GM18505 (cell line): ENCODE results near the gene TRIM56.
"Not testable (repeated sequence)": the region's sequence is repeated elsewhere in the genome, so short reads cannot be mapped to it uniquely, and the experiment has no call there.

Source experiments
- ATAC-seq: cut with Tn5 transposase; IDR thresholded peaks from one replicate; pipeline ENCODE4 v1.9.1; 2021; ENCODE audit not compliant: unreplicated experiment
- POLR2A ChIP-seq: IDR thresholded peaks from 4 replicates; pipeline ENCODE4 v1.6.1; 2011; ENCODE audit warnings: borderline replicate concordance; ENCODE audit not compliant: insufficient read depth, insufficient read length; ENCODE audit errors: extremely low read depth

The TRIM56 gene

DNA sequence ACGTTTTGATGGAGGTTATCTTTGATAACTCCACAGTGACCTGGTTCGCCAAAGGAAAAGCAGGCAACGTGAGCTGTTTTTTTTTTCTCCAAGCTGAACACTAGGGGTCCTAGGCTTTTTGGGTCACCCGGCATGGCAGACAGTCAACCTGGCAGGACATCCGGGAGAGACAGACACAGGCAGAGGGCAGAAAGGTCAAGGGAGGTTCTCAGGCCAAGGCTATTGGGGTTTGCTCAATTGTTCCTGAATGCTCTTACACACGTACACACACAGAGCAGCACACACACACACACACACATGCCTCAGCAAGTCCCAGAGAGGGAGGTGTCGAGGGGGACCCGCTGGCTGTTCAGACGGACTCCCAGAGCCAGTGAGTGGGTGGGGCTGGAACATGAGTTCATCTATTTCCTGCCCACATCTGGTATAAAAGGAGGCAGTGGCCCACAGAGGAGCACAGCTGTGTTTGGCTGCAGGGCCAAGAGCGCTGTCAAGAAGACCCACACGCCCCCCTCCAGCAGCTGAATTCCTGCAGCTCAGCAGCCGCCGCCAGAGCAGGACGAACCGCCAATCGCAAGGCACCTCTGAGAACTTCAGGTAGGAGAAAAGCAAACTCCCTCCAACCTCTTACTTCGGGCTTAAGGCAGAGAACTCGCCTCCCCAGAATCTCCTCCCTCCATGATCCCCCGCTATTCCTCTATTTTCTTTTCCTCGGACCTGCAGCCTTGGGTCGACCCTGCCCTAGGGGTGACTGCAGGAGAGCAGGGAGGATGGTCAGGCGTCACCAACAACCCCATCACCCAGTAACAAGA lies 41.6 kb downstream of the TRIM56 start, which contains the start of gene SERPINE1:
SERPINE1 (plus strand) TSS at position 454 of the 809 bp plus-strand sequence. CDS start 1,290 bp downstream, outside the sequence.
- TF ChIP-seq POLR2A = no peak
- peak; percentile 51 for ATAC-seq

DNA sequence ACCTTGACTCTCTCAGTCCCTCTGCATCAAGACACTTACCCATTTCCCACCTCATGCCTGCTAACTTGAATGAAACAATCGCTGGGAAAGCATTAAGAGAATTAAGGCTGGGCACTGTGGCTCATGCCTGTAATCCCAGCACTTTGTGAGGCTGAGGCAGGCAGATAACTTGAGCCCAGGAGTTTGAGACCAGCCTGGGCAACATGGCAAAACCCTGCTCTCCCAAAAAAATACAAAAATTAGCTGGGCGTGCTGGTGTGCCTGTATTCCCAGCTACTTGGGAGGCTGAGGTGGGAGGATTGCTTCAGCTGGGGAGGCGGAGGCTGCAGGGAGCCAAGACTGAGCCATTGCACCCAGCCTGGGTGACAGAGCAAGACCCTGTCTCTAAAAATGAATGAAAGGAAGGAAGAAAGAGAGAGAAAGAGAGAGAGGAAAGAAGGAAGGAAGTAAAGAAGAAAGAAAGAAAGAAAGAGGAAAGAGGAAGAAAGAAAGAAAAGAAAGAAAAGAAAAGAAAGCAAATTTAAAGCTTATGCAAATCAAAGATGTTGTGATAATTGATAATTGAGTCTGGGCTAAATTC lies 42.3 kb downstream of the TRIM56 start:
- no peak for ATAC-seq
- no peak for TF ChIP-seq POLR2A

DNA sequence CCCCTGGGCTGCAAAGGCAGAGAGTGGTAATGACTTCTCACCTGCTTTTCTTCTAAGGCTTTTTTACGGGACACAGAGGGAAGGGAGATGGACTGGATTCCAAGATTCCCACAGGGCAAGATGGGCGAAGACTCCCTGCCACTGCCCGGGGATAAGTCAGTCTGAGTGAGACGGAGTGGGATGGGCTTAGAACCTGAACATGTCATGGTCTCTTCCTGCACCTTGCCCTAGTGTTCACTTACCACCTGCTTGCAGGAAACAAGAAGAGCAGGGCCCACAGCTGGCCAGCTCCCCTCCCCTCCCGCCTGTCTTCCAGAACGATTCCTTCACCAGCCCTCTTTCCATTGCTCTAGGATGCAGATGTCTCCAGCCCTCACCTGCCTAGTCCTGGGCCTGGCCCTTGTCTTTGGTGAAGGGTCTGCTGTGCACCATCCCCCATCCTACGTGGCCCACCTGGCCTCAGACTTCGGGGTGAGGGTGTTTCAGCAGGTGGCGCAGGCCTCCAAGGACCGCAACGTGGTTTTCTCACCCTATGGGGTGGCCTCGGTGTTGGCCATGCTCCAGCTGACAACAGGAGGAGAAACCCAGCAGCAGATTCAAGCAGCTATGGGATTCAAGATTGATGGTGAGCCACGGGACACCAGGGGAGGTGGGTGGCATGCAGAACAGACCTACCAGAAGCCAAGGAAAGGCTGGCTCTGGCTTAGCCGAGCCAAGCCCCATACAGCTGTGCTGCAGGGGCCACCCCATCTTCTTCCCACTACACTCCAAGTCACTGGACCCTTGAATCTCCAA lies 43.0 kb downstream of the TRIM56 start:
- ATAC-seq = no peak
- no peak for TF ChIP-seq POLR2A

DNA sequence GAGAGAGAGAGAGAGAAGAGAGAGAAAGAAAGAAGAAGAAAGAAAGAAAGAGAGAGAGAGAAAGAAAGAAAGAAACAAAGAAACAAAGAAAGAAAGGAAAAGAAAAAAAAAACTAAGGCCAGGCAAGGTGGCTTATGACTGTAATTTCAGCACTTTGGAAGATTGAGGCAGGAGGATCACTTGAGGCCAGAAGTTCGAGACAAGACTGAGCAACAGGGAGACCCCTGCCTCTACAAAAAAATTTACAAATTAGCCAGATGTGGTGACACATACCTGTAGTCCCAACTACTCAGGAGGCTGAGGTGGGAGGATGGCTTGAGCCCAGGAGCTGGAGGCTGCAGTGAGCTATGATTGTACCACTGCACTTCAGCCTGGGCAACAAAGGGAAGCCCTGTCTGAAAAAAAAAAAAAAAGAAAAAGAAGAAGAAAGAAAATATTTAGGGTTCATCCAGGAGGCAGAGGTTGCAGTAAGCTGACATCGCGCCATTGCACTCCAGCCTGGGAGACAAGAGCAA lies 44.4 kb downstream of the TRIM56 start:
- no peak for TF ChIP-seq POLR2A
- no peak for ATAC-seq

DNA sequence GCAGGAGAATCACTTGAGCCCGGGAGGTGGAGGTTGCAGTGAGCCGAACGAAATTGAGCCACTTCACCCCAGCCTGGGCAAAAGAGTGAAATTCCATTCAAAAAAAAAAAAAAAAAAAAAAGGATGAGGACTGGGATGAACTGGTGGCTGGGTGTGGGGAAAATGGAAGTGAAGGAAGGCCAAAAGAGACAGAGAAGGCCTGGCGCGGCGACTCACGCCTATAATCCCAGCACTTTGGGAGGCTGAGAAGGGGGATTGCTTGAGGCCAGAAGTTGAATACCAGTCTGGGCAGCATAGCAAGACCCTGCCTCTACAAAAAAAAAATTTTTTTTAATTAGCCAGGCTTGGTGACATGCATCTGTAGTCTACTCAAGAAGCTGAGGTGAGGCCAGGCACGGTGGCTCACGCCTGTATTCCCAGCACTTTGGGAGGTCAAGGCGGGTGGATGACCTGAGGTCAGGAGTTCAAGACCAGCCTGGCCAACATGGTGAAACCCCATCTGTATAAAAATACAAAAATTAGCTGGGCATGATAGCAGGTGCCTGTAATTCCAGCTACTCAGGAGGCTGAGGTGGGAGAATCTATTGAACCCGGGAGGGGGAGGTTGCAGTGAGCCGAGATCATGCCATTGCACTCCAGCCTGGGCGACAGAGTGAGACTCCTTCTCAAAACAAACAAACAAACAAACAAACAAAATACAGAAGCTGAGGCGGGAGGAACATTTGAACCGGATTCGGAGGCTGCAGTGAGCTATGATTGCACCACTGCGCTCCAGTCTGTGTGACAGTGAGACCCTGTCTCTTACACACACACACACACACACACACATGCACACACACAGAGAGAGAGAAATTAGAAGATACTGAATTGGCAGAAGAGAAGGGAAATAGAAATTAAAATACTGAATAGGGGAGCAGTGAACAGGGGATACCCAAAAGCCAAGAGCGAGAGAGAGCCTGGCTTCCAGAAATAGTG lies 47.6 kb downstream of the TRIM56 start:
- ATAC-seq = not testable (repeated sequence)

DNA sequence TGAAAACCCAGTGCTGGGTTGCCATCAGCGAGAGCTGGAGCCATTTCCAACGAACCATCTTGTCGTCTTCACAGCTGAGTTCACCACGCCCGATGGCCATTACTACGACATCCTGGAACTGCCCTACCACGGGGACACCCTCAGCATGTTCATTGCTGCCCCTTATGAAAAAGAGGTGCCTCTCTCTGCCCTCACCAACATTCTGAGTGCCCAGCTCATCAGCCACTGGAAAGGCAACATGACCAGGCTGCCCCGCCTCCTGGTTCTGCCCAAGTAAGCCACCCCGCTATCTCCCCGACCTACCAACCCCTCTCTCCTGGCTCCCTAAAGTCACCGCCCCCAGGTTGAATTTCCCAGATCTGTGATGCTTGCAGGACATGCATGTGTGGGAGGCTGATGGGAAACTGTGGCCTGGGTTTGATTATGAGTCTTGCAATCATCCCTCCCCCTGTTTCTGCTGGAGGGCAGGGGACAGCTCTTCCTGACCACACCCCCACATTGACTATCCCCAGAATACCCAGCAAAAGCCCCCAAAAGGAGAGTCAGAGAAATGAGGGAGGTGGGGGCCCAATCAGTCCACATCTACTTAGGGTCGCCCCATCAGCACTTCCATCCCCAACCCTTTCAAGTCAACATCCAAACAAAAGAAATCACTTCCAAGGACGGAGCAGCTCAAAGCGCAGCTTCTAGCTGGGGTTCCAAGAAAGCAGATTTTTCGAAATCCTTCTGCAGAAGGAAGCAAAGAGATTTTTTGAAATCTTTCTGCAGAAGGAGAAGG lies 48.5 kb downstream of the TRIM56 start:
- no peak for ATAC-seq
- TF ChIP-seq POLR2A = no peak

DNA sequence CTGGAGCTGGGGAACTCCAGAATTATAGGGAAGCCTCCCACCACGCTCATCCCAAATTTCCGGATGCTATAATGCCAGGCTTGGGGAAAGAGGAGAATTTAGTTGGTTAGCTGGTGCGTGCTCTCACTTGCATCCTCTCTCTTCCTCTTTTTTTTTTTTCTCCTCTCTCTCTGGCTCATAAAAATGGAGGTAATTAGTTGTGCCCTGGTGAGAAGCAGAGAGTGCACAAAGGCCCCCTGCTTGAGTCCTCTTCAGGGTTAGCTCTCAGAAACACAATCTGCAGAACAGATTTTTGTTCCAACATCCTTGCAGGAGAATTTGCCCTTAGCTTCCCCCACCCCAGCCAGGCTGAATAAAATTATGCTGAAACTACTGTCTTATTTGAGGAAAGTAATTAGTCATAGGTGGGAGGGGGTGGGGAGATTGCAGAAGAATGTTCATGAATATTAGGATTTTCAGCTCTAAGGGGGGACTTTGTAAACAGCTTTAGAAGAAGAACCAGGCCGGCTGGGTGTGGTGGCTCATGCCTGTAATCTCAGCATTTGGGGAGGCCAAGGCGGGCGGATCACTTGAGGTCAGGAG lies 49.2 kb downstream of the TRIM56 start:
- no peak for TF ChIP-seq POLR2A
- no peak for ATAC-seq

DNA sequence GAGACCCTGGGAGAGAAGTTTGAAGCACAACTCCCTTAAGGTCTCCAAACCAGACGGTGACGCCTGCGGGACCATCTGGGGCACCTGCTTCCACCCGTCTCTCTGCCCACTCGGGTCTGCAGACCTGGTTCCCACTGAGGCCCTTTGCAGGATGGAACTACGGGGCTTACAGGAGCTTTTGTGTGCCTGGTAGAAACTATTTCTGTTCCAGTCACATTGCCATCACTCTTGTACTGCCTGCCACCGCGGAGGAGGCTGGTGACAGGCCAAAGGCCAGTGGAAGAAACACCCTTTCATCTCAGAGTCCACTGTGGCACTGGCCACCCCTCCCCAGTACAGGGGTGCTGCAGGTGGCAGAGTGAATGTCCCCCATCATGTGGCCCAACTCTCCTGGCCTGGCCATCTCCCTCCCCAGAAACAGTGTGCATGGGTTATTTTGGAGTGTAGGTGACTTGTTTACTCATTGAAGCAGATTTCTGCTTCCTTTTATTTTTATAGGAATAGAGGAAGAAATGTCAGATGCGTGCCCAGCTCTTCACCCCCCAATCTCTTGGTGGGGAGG lies 52.5 kb downstream of the TRIM56 start:
- TF ChIP-seq POLR2A = no peak
- ATAC-seq = no peak

DNA sequence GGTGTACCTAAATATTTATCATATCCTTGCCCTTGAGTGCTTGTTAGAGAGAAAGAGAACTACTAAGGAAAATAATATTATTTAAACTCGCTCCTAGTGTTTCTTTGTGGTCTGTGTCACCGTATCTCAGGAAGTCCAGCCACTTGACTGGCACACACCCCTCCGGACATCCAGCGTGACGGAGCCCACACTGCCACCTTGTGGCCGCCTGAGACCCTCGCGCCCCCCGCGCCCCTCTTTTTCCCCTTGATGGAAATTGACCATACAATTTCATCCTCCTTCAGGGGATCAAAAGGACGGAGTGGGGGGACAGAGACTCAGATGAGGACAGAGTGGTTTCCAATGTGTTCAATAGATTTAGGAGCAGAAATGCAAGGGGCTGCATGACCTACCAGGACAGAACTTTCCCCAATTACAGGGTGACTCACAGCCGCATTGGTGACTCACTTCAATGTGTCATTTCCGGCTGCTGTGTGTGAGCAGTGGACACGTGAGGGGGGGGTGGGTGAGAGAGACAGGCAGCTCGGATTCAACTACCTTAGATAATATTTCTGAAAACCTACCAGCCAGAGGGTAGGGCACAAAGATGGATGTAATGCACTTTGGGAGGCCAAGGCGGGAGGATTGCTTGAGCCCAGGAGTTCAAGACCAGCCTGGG lies 53.1 kb downstream of the TRIM56 start:
- peak; percentile 79 for ATAC-seq
- TF ChIP-seq POLR2A = no peak

DNA sequence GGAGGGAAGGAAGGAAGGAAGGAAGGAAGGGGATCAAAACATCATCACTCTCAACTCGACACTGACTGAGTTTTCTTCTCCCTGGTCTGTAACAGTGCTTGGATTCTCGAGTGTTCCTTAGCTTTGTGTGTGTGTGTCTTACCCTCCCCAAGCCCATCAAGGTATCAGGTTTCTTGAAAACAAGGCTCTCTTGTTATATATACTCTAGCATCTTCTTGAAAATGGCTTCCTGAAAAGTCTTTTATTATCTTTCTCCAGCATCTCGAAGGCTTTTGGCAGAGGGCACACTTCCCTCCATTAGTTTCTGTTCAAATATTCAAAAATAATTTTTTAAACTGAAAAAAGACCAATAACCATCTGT lies 55.0 kb downstream of the TRIM56 start:
- ATAC-seq = no peak
- no peak for TF ChIP-seq POLR2A
